Measurements from ENCODE around the gene USP47. TPM values are rescaled to one million over a fixed set of nuclear protein-coding genes. Genes with fewer than 3 reads are reported as not detected.

USP47 gene
- total and polyA plus RNA-seq, 2 donors (not counting 1 experiment from before 2014, with no cell fraction given), result 12.8 to 52.9 TPM

DNA sequence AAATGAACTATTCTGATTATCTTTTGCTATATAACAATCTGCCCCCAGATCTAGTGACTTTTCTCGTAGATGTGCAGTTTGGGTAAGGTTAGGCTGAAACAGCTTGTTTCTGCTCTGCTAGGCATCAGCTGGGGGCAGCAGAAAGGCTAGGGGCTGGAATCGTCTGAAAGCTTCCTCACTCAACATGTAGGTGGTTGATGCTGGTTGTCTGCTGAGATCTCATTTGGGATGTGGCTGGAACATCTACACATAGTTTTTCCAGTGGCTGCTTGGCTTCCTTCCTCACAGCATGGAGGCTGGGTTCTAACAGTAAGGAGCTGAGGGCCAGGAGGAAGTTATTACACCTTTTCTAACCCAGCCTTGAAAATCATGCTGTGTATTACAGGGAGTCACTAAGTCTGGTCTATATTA is 30.2 kb downstream of the USP47 start:
- peak; percentile 14 for DNase-seq
- peaks cover 4% of the 10 kb centered on the region for H3K9me3 Mint-ChIP-seq (ENCODE audit: insufficient read depth)
- Histone ChIP-seq H3K36me3 (replicated peaks in 1 of 2; ENCODE audit: control extremely low read depth in 1 of 2, control insufficient read depth in 1 of 2, extremely low read depth in 1 of 2, insufficient read depth in 2 of 2, low read length in 1 of 2) (peaks cover 1 to 10% of the 10 kb centered on the region in 2 experiments), H3K4me2 (replicated peaks; ENCODE audit: low read depth, low read length, poor library complexity, severe bottlenecking) (peak overlapping the region; percentile 1), H3K4me3 (ENCODE audit: control extremely low read depth in 1 of 5, extremely low read depth in 1 of 5, insufficient read depth in 1 of 5, low read depth in 2 of 5, low read length in 4 of 5) (no peak overlapping the region), H2AFZ (ENCODE audit: insufficient read depth, low read depth, low read length, poor library complexity, severe bottlenecking) (no peak overlapping the region), H3K27ac (ENCODE audit: low read length in 2 of 2) (peak overlapping the region in 1 of 2 donors; percentile 1), H3K4me1 (ENCODE audit: control insufficient read depth in 2 of 2, insufficient read depth in 2 of 2, low read length in 2 of 2) (peaks cover 12 to 23% of the 10 kb centered on the region in 2 donors), H4K20me1 (ENCODE audit: control insufficient read depth, insufficient read depth, low read length, poor library complexity, severe bottlenecking) (peaks cover 69% of the 10 kb centered on the region), H3K27me3 (replicated peaks in 1 of 4; ENCODE audit: control extremely low read depth in 1 of 4, control insufficient read depth in 3 of 4, insufficient read depth in 4 of 4, low read length in 3 of 4) (no peaks in the 10 kb centered on the region), H3K79me2 (ENCODE audit: control insufficient read depth, insufficient read depth, low read length) (peaks cover 94% of the 10 kb centered on the region), H3K9ac (ENCODE audit: low read length) (peak overlapping the region; percentile 22), H3K9me3 (ENCODE audit: control extremely low read depth in 1 of 3, control insufficient read depth in 2 of 3, insufficient read depth in 1 of 3, low read length in 2 of 3) (peaks cover 0 to under 1% (median 0%) of the 10 kb centered on the region in 3 donors)
- peak overlapping the region; percentile 42 for H3K4me3 Mint-ChIP-seq
- WGBS (ENCODE audit: insufficient coverage), result no CpG with 5 or more reads among the region's 2 CpGs
- ChIA-PET CTCF (no interaction called here), POLR2A (interaction anchor here (0.5 kb wide), 1 partner anchor 81 kb away, joined by 5 read pairs; no protein-coding TSS in a partner anchor)
- ATAC-seq (ENCODE audit: low read depth), result no peak
- no peak overlapping the region for H3K27ac Mint-ChIP-seq
- H3K4me1 Mint-ChIP-seq, result peaks cover 46% of the 10 kb centered on the region
- intact Hi-C loops (cut with micrococcal nuclease), result no loop called here
- no peaks in the 10 kb centered on the region for H3K27me3 Mint-ChIP-seq
- no peak for TF ChIP-seq EZH2 (IDR thresholded peaks at IDR 0.05; ENCODE audit: borderline replicate concordance, insufficient read depth, low read depth, low read length, poor library complexity, severe bottlenecking)
- TF ChIP-seq CTCF (IDR thresholded peaks at IDR 0.05), result no peak

GRCh38 chr11:11876458-11876857 is 34.7 kb downstream of the USP47 start:
- peaks cover 72% of the 10 kb centered on the region for H3K79me2 ChIP-seq (ENCODE audit: control insufficient read depth, insufficient read depth, low read length)
- DNase-seq, result no peak
- intact Hi-C loops (cut with micrococcal nuclease), result loop anchor here (5.0 kb wide), 1 partner anchor 34 kb away; the partner anchor contains the start of gene USP47
- no peak overlapping the region for H3K4me2 ChIP-seq (replicated peaks; ENCODE audit: low read depth, low read length, poor library complexity, severe bottlenecking)
- peaks cover 51% of the 10 kb centered on the region for H4K20me1 ChIP-seq (ENCODE audit: control insufficient read depth, insufficient read depth, low read length, poor library complexity, severe bottlenecking)
- ATAC-seq (ENCODE audit: low read depth), result no peak
- H3K9me3 ChIP-seq (ENCODE audit: control extremely low read depth in 1 of 3, control insufficient read depth in 2 of 3, insufficient read depth in 1 of 3, low read length in 2 of 3), result no peaks in the 10 kb centered on the region
- Mint-ChIP-seq H3K9me3 (ENCODE audit: insufficient read depth) (no peaks in the 10 kb centered on the region), H3K27me3 (no peaks in the 10 kb centered on the region), H3K4me1 (peaks cover 23% of the 10 kb centered on the region), H3K4me3 (no peak overlapping the region), H3K27ac (no peak overlapping the region)
- POLR2A ChIA-PET, result no interaction called here
- CTCF ChIA-PET, result interaction anchor here (0.8 to 2.4 kb wide), 3 partner anchors 35 to 78 kb away, joined by 3 to 9 read pairs (median 6); partner anchors contain the start of gene USP47
- peaks cover 6 to 13% of the 10 kb centered on the region in 2 donors for H3K4me1 ChIP-seq (ENCODE audit: control insufficient read depth in 2 of 2, insufficient read depth in 2 of 2, low read length in 2 of 2)
- no CpG with 5 or more reads among the region's 2 CpGs for WGBS (ENCODE audit: insufficient coverage)
- no peak overlapping the region for H2AFZ ChIP-seq (ENCODE audit: insufficient read depth, low read depth, low read length, poor library complexity, severe bottlenecking)
- no peak for TF ChIP-seq CTCF (IDR thresholded peaks at IDR 0.05)
- no peak for TF ChIP-seq EZH2 (IDR thresholded peaks at IDR 0.05; ENCODE audit: borderline replicate concordance, insufficient read depth, low read depth, low read length, poor library complexity, severe bottlenecking)
- H3K4me3 ChIP-seq (ENCODE audit: control extremely low read depth in 1 of 5, extremely low read depth in 1 of 5, insufficient read depth in 1 of 5, low read depth in 2 of 5, low read length in 4 of 5), result no peak overlapping the region
- H3K27me3 ChIP-seq (replicated peaks in 1 of 4; ENCODE audit: control extremely low read depth in 1 of 4, control insufficient read depth in 3 of 4, insufficient read depth in 4 of 4, low read length in 3 of 4), result no peaks in the 10 kb centered on the region
- no peak overlapping the region for H3K9ac ChIP-seq (ENCODE audit: low read length)
- no peak overlapping the region for H3K27ac ChIP-seq (ENCODE audit: low read length in 2 of 2)
- H3K36me3 ChIP-seq (replicated peaks in 1 of 2; ENCODE audit: control extremely low read depth in 1 of 2, control insufficient read depth in 1 of 2, extremely low read depth in 1 of 2, insufficient read depth in 2 of 2, low read length in 1 of 2), result peaks cover 3 to 10% of the 10 kb centered on the region in 2 experiments
